ENCODE data around the gene TADA1. TPM values are rescaled to one million over a fixed set of nuclear protein-coding genes. Genes with fewer than 3 reads are reported as not detected.

TADA1 gene
- total RNA-seq, 1 donor from 2014 or later: 14.0 TPM

GRCh38 chr1:166875302-166875733 is 746 bp downstream of the TADA1 start:
- Histone ChIP-seq H3K36me3 (no peaks in the 10 kb centered on the region), H3K9me3 (no peaks in the 10 kb centered on the region), H3K4me1 (peaks cover 47% of the 10 kb centered on the region), H3K27ac (peak overlapping the region; percentile 89), H3K27me3 (no peaks in the 10 kb centered on the region), H3K4me3 (peak overlapping the region; percentile 71 to 79)
- DNase-seq (ENCODE audit: extremely low spot score in 2 of 2): no peak
- no peak for TF ChIP-seq POLR2A (IDR thresholded peaks at IDR 0.05)
- no peak for TF ChIP-seq CTCF (IDR thresholded peaks at IDR 0.05)
- TF ChIP-seq POLR2AphosphoS5 (IDR thresholded peaks at IDR 0.05; ENCODE audit: insufficient read depth in 1 of 2, low read depth in 1 of 2): no peak
- intact Hi-C loops (cut with DNase I): loop anchor here (5.0 to 10.0 kb wide), 2 partner anchors 33 to 359 kb away; no protein-coding TSS in a partner anchor

GRCh38 chr1:166874464-166874863 is 1.6 kb downstream of the TADA1 start:
- intact Hi-C loops (cut with DNase I): loop anchor here (10.0 kb wide), 1 partner anchor 360 kb away; no protein-coding TSS in a partner anchor
- Histone ChIP-seq H3K4me3 (no peak overlapping the region), H3K27me3 (no peaks in the 10 kb centered on the region), H3K36me3 (no peaks in the 10 kb centered on the region), H3K9me3 (no peaks in the 10 kb centered on the region), H3K4me1 (peaks cover 48% of the 10 kb centered on the region), H3K27ac (no peak overlapping the region)
- no peak for DNase-seq (ENCODE audit: extremely low spot score in 2 of 2)
- no peak for TF ChIP-seq CTCF (IDR thresholded peaks at IDR 0.05)
- no peak for TF ChIP-seq POLR2A (IDR thresholded peaks at IDR 0.05)
- TF ChIP-seq POLR2AphosphoS5 (IDR thresholded peaks at IDR 0.05; ENCODE audit: insufficient read depth in 1 of 2, low read depth in 1 of 2): no peak

GRCh38 chr1:166870584-166870983 is 5.5 kb downstream of the TADA1 start:
- Histone ChIP-seq H3K27me3 (no peaks in the 10 kb centered on the region), H3K9me3 (no peaks in the 10 kb centered on the region), H3K36me3 (peaks cover 0 to 6% of the 10 kb centered on the region in 2 donors), H3K27ac (no peak overlapping the region), H3K4me1 (peaks cover 47% of the 10 kb centered on the region), H3K4me3 (no peak overlapping the region)
- no peak for DNase-seq (ENCODE audit: extremely low spot score in 2 of 2)
- intact Hi-C loops (cut with DNase I): loop anchor here (10.0 kb wide), 1 partner anchor 364 kb away; no protein-coding TSS in a partner anchor
- TF ChIP-seq CTCF (IDR thresholded peaks at IDR 0.05) (no peak), POLR2A (IDR thresholded peaks at IDR 0.05) (no peak), POLR2AphosphoS5 (IDR thresholded peaks at IDR 0.05; ENCODE audit: insufficient read depth in 1 of 2, low read depth in 1 of 2) (no peak)

- DNase-seq (ENCODE audit: extremely low spot score in 2 of 2): no peak
- intact Hi-C loops (cut with DNase I): loop anchor here (10.0 kb wide), 1 partner anchor 365 kb away; no protein-coding TSS in a partner anchor
- no peaks in the 10 kb centered on the region for H3K27me3 ChIP-seq
- no peak overlapping the region for H3K27ac ChIP-seq
- H3K4me1 ChIP-seq: peaks cover 36% of the 10 kb centered on the region
- H3K36me3 ChIP-seq: peaks cover 0 to 9% of the 10 kb centered on the region in 2 donors
- no peak overlapping the region for H3K4me3 ChIP-seq
- TF ChIP-seq POLR2A (IDR thresholded peaks at IDR 0.05) (no peak), POLR2AphosphoS5 (IDR thresholded peaks at IDR 0.05; ENCODE audit: insufficient read depth in 1 of 2, low read depth in 1 of 2) (no peak), CTCF (IDR thresholded peaks at IDR 0.05) (no peak)
- no peaks in the 10 kb centered on the region for H3K9me3 ChIP-seq
These were observed 6.6 kb downstream of the TADA1 start for GRCh38 chr1:166869318-166870099.

GRCh38 chr1:166868639-166869038 is 7.4 kb downstream of the TADA1 start:
- H3K27me3 ChIP-seq: no peaks in the 10 kb centered on the region
- no peak overlapping the region for H3K4me3 ChIP-seq
- peaks cover 0 to 9% of the 10 kb centered on the region in 2 donors for H3K36me3 ChIP-seq
- H3K9me3 ChIP-seq: no peaks in the 10 kb centered on the region
- TF ChIP-seq POLR2AphosphoS5 (IDR thresholded peaks at IDR 0.05; ENCODE audit: insufficient read depth in 1 of 2, low read depth in 1 of 2): no peak
- TF ChIP-seq POLR2A (IDR thresholded peaks at IDR 0.05): no peak
- no peak for TF ChIP-seq CTCF (IDR thresholded peaks at IDR 0.05)
- DNase-seq (ENCODE audit: extremely low spot score in 2 of 2): no peak
- intact Hi-C loops (cut with DNase I): no loop called here
- H3K27ac ChIP-seq: no peak overlapping the region
- H3K4me1 ChIP-seq: peaks cover 27% of the 10 kb centered on the region
